Measurements from ENCODE around the gene SERPINA12. TPM values are rescaled to one million over a fixed set of nuclear protein-coding genes. Genes with fewer than 3 reads are reported as not detected.

Gene SERPINA12
- total RNA-seq, 4 donors from 2014 or later: not detected

DNA sequence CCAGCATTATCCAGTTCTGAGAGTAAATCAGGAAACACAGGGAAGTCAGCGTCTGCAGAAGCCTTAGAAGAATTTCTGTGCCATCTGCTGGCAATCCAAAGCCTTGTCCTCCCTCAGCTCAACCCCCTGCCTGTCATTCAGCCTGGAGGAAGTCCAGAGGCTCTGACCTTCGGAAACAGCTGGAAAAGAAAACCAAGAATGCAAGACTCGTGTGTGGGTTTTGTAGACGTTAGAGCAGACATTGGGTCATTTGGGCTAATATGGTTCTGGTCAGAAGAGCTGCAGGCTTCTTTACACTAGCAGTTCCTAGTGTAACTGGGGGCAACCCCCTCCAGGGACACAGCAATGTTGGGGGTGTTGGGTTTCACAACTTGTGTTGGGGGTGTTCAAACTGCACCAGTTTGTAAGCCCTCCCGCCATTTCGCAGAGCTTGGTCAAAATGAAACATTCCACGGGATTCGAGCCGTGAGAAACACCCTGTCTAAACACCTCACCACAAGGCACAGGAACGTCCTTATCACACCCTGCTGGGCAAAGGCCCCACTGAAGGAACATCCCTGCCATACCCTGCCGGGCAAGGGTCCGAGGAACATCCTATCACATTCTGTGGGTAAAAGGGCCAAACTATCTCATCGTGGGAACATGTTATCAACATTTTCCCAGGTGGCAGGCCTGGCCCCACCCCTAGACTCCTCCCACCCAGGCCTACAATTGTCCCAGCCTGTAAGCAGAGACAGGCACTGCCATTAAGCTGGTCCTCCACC is 30.9 kb upstream of the SERPINA12 start:
- Histone ChIP-seq H3K4me1 (no peaks in the 10 kb centered on the region), H3K4me3 (no peak overlapping the region), H3K36me3 (no peaks in the 10 kb centered on the region), H3K9me3 (no peaks in the 10 kb centered on the region), H3K27ac (no peak overlapping the region), H3K27me3 (no peaks in the 10 kb centered on the region)
- TF ChIP-seq EP300 (IDR thresholded peaks at IDR 0.05) (no peak), POLR2A (IDR thresholded peaks at IDR 0.05) (no peak)
- TF ChIP-seq, protein P1, sequence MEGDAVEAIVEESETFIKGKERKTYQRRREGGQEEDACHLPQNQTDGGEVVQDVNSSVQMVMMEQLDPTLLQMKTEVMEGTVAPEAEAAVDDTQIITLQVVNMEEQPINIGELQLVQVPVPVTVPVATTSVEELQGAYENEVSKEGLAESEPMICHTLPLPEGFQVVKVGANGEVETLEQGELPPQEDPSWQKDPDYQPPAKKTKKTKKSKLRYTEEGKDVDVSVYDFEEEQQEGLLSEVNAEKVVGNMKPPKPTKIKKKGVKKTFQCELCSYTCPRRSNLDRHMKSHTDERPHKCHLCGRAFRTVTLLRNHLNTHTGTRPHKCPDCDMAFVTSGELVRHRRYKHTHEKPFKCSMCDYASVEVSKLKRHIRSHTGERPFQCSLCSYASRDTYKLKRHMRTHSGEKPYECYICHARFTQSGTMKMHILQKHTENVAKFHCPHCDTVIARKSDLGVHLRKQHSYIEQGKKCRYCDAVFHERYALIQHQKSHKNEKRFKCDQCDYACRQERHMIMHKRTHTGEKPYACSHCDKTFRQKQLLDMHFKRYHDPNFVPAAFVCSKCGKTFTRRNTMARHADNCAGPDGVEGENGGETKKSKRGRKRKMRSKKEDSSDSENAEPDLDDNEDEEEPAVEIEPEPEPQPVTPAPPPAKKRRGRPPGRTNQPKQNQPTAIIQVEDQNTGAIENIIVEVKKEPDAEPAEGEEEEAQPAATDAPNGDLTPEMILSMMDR (IDR thresholded peaks at IDR 0.05): no peak
- 40 to 48% methylated on average over 13 of the region's 13 CpGs for WGBS, 2 donors
- DNase-seq (ENCODE audit: low spot score in 2 of 2): no peak

GRCh38 chr14:94539181-94539580 is 29.9 kb upstream of the SERPINA12 start:
- no peaks in the 10 kb centered on the region for H3K9me3 ChIP-seq
- H3K27me3 ChIP-seq: peaks cover 0 to 3% of the 10 kb centered on the region in 2 donors
- no peaks in the 10 kb centered on the region for H3K4me1 ChIP-seq
- DNase-seq (ENCODE audit: low spot score in 2 of 2): no peak
- WGBS, 2 donors: 75 to 78% methylated on average over 7 of the region's 7 CpGs
- no peak overlapping the region for H3K27ac ChIP-seq
- TF ChIP-seq EP300 (IDR thresholded peaks at IDR 0.05) (no peak), POLR2A (IDR thresholded peaks at IDR 0.05) (no peak)
- TF ChIP-seq, protein P1 (IDR thresholded peaks at IDR 0.05): no peak
- H3K4me3 ChIP-seq: no peak overlapping the region
- no peaks in the 10 kb centered on the region for H3K36me3 ChIP-seq

DNA sequence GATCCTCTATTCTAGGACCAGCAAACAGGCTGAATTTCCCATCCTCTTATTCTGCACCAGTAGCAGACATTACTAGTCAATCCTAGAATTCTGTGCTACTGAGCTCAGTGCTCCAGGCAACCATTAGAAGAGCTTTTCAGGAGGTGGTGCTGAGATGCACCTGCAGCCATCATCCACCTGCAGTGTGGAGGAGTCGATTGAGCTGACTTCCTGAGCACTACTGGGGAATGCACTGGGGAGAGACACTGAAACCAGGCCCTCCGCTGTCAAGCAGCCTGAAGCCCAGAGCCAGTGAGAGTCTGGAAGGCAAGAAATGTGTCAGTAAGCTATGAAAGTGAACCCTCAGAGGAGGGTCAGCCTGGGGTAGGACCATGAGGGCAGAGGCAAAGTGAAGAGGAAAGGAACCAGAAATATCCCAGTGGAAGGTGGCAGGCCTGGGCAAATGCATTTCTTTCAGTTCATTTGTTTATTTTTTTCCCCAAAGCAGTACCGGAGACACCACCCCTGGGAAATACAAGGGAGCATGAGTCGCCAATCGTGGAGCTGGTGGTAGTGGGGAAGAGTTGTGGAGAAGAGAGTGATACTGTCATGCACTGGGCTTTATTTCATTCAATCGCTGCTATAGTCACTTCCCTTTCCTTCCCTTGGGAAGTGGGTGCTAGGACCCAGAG is 28.9 kb upstream of the SERPINA12 start:
- Histone ChIP-seq H3K27ac (no peak overlapping the region), H3K9me3 (no peaks in the 10 kb centered on the region), H3K4me3 (no peak overlapping the region), H3K27me3 (peaks cover 0 to 3% of the 10 kb centered on the region in 2 donors), H3K4me1 (no peaks in the 10 kb centered on the region), H3K36me3 (no peaks in the 10 kb centered on the region)
- TF ChIP-seq, protein P1 (IDR thresholded peaks at IDR 0.05): no peak
- TF ChIP-seq POLR2A (IDR thresholded peaks at IDR 0.05) (no peak), EP300 (IDR thresholded peaks at IDR 0.05) (no peak)
- no peak for DNase-seq (ENCODE audit: low spot score in 2 of 2)
- 79% methylated on average over 6 of the region's 6 CpGs for WGBS, 2 donors

DNA sequence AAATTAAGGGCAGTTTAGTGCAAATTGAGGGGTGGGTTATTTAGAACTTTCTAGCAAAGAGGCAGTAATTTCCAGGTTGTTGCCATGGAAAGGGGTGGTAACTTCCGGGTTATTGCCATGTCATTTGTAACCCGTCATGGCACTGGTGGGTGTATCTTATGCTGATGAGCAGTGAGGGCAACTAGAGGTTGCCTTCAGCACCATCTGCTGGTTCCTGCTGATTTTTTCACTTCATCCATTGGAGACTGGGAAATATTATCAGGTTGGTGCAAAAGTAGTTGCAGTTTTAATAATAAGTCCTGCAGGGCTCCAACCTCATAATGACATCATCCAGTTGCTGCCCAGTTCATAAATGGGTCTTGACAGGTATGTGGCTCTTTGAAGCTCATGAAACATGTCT is 27.6 kb upstream of the SERPINA12 start:
- TF ChIP-seq EP300 (IDR thresholded peaks at IDR 0.05) (no peak), POLR2A (IDR thresholded peaks at IDR 0.05) (no peak)
- TF ChIP-seq, protein P1 (IDR thresholded peaks at IDR 0.05): no peak
- no peaks in the 10 kb centered on the region for H3K36me3 ChIP-seq
- H3K9me3 ChIP-seq: no peaks in the 10 kb centered on the region
- H3K27me3 ChIP-seq: peaks cover 0 to 3% of the 10 kb centered on the region in 2 donors
- 45 to 47% methylated on average over 2 of the region's 2 CpGs for WGBS, 2 donors
- no peak overlapping the region for H3K4me3 ChIP-seq
- H3K4me1 ChIP-seq: no peaks in the 10 kb centered on the region
- H3K27ac ChIP-seq: no peak overlapping the region
- no peak for DNase-seq (ENCODE audit: low spot score in 2 of 2)

DNA sequence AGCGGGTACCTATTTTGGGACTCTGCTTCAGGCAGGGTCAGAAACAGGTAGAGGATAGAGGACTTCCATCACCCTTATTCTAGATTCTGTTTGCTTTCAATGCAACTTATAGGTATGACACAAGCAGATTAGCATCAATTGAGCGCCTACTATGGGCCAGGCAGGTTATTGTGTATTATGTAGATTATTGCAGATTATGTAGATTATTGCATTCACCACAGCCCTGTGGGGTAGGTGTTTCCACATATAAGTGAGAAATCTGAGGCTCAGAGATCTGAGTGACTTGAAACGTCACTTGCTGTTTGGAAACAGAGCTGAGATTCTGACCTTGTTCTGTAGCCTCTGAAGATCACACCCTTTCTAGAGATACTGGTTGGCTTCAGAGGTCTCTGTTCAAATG is 26.2 kb upstream of the SERPINA12 start:
- no peaks in the 10 kb centered on the region for H3K36me3 ChIP-seq
- no peak overlapping the region for H3K27ac ChIP-seq
- H3K4me1 ChIP-seq: no peaks in the 10 kb centered on the region
- no peak for TF ChIP-seq POLR2A (IDR thresholded peaks at IDR 0.05)
- TF ChIP-seq, protein P1 (IDR thresholded peaks at IDR 0.05): no peak
- TF ChIP-seq EP300 (IDR thresholded peaks at IDR 0.05): no peak
- H3K9me3 ChIP-seq: peaks cover 0 to 6% (median 0%) of the 10 kb centered on the region in 4 donors
- WGBS, 2 donors: 78 to 81% methylated on average over 3 of the region's 3 CpGs
- no peak for DNase-seq (ENCODE audit: low spot score in 2 of 2)
- no peak overlapping the region for H3K4me3 ChIP-seq
- peaks cover 0 to 3% of the 10 kb centered on the region in 2 donors for H3K27me3 ChIP-seq
